Caco-2 (cell line): Measurements from ENCODE around the gene CR2. TPM values are rescaled to one million over a fixed set of nuclear protein-coding genes. Genes with fewer than 3 reads are reported as not detected.
"Not testable (repeated sequence)": the region's sequence is repeated elsewhere in the genome, so short reads cannot be mapped to it uniquely, and the experiment has no call there.

Experiments used
- BruUV-seq: library from RNA; stranded (reverse); fragments of 400-500 nt; replicated peaks from 2 replicates; lab custom pipeline; 2021; lab: Mats Ljungman, UMichigan
- CTCF ChIA-PET: fragments of 300-600 bp; sonication (Branson Sonifier 250); formaldehyde crosslinking; loops from one replicate; lab custom pipeline; 2022; ENCODE audit warnings: antibody characterized with exemption; lab: Charles Lee
- POLR2A ChIA-PET: fragments of 300-600 bp; sonication (Branson Sonifier 250); formaldehyde crosslinking; loops from one replicate; lab custom pipeline; 2022; ENCODE audit warnings: antibody characterized with exemption; lab: Charles Lee
- DNase-seq, 2 experiments: peaks; one replicate each; pipeline versions ENCODE4 v3.0.0 to v3.0.0-alpha.2; 2020 to 2022
- H3K27me3 ChIP-seq: replicated peaks from 2 replicates; pipeline ENCODE4 v1.6.0; 2011; ENCODE audit warnings: low read length; ENCODE audit not compliant: control insufficient read depth, insufficient read depth
- H3K36me3 ChIP-seq: 2 replicates; pipeline ENCODE4 v1.5.1; 2011; ENCODE audit warnings: low read length; ENCODE audit not compliant: control insufficient read depth, insufficient read depth
- H3K4me1 ChIP-seq: fragments of 250-450 bp; sonication (Bioruptor Pico); 2 replicates; pipeline ENCODE4 v1.5.1; 2020; ENCODE audit warnings: mild to moderate bottlenecking
- H3K4me3 ChIP-seq: 2 replicates; pipeline ENCODE4 v1.5.1; 2011; ENCODE audit warnings: low read depth, mild to moderate bottlenecking, control low read depth, low read length
- H3K9me3 ChIP-seq: fragments of 250-450 bp; sonication (Bioruptor Pico); 2 replicates; pipeline ENCODE4 v1.5.1; 2020; ENCODE audit warnings: mild to moderate bottlenecking, moderate library complexity
- H3K27ac Mint-ChIP-seq: one replicate; pipeline ENCODE4 v1.8.0; 2022; ENCODE audit warnings: mixed read lengths; ENCODE audit not compliant: unreplicated experiment
- H3K27me3 Mint-ChIP-seq: one replicate; pipeline ENCODE4 v1.8.0; 2022; ENCODE audit warnings: mixed read lengths; ENCODE audit not compliant: insufficient read depth, unreplicated experiment
- H3K36me3 Mint-ChIP-seq: one replicate; pipeline ENCODE4 v1.8.0; 2022; ENCODE audit warnings: mild to moderate bottlenecking, mixed read lengths; ENCODE audit not compliant: insufficient read depth, unreplicated experiment
- H3K4me1 Mint-ChIP-seq: one replicate; pipeline ENCODE4 v1.8.0; 2022; ENCODE audit warnings: low read depth, mixed read lengths; ENCODE audit not compliant: unreplicated experiment
- H3K4me3 Mint-ChIP-seq: one replicate; pipeline ENCODE4 v1.8.0; 2022; ENCODE audit warnings: mild to moderate bottlenecking, moderate library complexity, mixed read lengths; ENCODE audit not compliant: unreplicated experiment
- H3K9me3 Mint-ChIP-seq: one replicate; pipeline ENCODE4 v1.8.0; 2022; ENCODE audit warnings: mixed read lengths; ENCODE audit not compliant: unreplicated experiment
- CTCF ChIP-seq, 2 experiments: fragments of 200-600 bp in 1 of 2; IDR thresholded peaks; 1 replicate in 1 of 2; 2 replicates in 1 of 2; pipeline versions ENCODE4 v1.5.1 to v1.8.0; 2011 to 2022; ENCODE audit warnings: antibody characterized with exemption in 1 of 2, control low read depth in 1 of 2, inconsistent platforms in 1 of 2, low read depth in 1 of 2, low read length in 1 of 2, mild to moderate bottlenecking in 1 of 2, moderate library complexity in 1 of 2; ENCODE audit not compliant: insufficient read depth in 1 of 2, severe bottlenecking in 1 of 2, unreplicated experiment in 1 of 2
- intact Hi-C: fragments of 100-400 bp; cut with micrococcal nuclease; formaldehyde crosslinking; loops from one replicate; pipeline ENCODE4 v1.10.0; 2022; ENCODE audit not compliant: unreplicated experiment
- total RNA-seq: library from RNA; stranded (reverse); gene quantifications from 2 replicates; pipeline ENCODE4 v1.2.3, GENCODE V29; 2022

The CR2 gene
- total RNA-seq, 1 experiment from 2014 or later: 0.34 TPM

GRCh38 chr1:207519505-207520399 lies 65.6 kb downstream of the CR2 start:
- H3K9me3 Mint-ChIP-seq: no peaks in the 10 kb centered on the region
- no TSS peak for BruUV-seq
- no peaks in the 10 kb centered on the region for H3K9me3 ChIP-seq
- intact Hi-C loops: no loop called here
- H3K36me3 ChIP-seq: no peaks in the 10 kb centered on the region
- no peaks in the 10 kb centered on the region for H3K27me3 ChIP-seq
- no peak for TF ChIP-seq CTCF (IDR thresholded peaks at IDR 0.05; ENCODE audit: insufficient read depth in 1 of 2, low read depth in 1 of 2, low read length in 1 of 2, severe bottlenecking in 1 of 2, unreplicated experiment in 1 of 2)
- H3K4me1 Mint-ChIP-seq: no peaks in the 10 kb centered on the region
- H3K27ac Mint-ChIP-seq: no peak overlapping the region
- ChIA-PET CTCF (no interaction called here), POLR2A (no interaction called here)
- H3K4me1 ChIP-seq: no peaks in the 10 kb centered on the region
- DNase-seq: no peak
- H3K4me3 Mint-ChIP-seq: no peak overlapping the region
- H3K4me3 ChIP-seq: no peak overlapping the region
- H3K36me3 Mint-ChIP-seq: no peaks in the 10 kb centered on the region
- peaks cover 9% of the 10 kb centered on the region for H3K27me3 Mint-ChIP-seq

- intact Hi-C loops, H3K9me3 ChIP-seq, H3K4me1 ChIP-seq, H3K27me3 ChIP-seq, DNase-seq, CTCF ChIA-PET, BruUV-seq, H3K4me1 Mint-ChIP-seq, H3K36me3 ChIP-seq, H3K4me3 Mint-ChIP-seq, POLR2A ChIA-PET, H3K9me3 Mint-ChIP-seq, H3K4me3 ChIP-seq, H3K27ac Mint-ChIP-seq, H3K27me3 Mint-ChIP-seq, H3K36me3 Mint-ChIP-seq: not testable (repeated sequence)
Observed at GRCh38 chr1:207520400-207521345, 66.5 kb downstream of the CR2 start.

GRCh38 chr1:207525239-207525638 lies 71.1 kb downstream of the CR2 start:
- CTCF ChIA-PET, DNase-seq, H3K27me3 ChIP-seq, intact Hi-C loops, H3K4me1 ChIP-seq, H3K27me3 Mint-ChIP-seq, H3K4me1 Mint-ChIP-seq, H3K4me3 ChIP-seq, H3K36me3 Mint-ChIP-seq, POLR2A ChIA-PET, H3K27ac Mint-ChIP-seq, BruUV-seq, H3K9me3 ChIP-seq, H3K36me3 ChIP-seq, H3K9me3 Mint-ChIP-seq, H3K4me3 Mint-ChIP-seq: not testable (repeated sequence)

- H3K4me3 ChIP-seq, CTCF ChIA-PET, H3K4me1 Mint-ChIP-seq, H3K4me1 ChIP-seq, H3K27ac Mint-ChIP-seq, H3K36me3 ChIP-seq, H3K27me3 Mint-ChIP-seq, DNase-seq, intact Hi-C loops, H3K4me3 Mint-ChIP-seq, H3K36me3 Mint-ChIP-seq, POLR2A ChIA-PET, H3K9me3 ChIP-seq, H3K27me3 ChIP-seq, BruUV-seq, H3K9me3 Mint-ChIP-seq: not testable (repeated sequence)
Observed at GRCh38 chr1:207528401-207528800, 74.3 kb downstream of the CR2 start.

- CTCF ChIA-PET, H3K27me3 ChIP-seq, H3K36me3 ChIP-seq, H3K4me3 ChIP-seq, H3K4me1 Mint-ChIP-seq, H3K36me3 Mint-ChIP-seq, H3K9me3 ChIP-seq, H3K27me3 Mint-ChIP-seq, intact Hi-C loops, H3K9me3 Mint-ChIP-seq, BruUV-seq, H3K4me3 Mint-ChIP-seq, H3K4me1 ChIP-seq, H3K27ac Mint-ChIP-seq, DNase-seq, POLR2A ChIA-PET: not testable (repeated sequence)
Observed at GRCh38 chr1:207536263-207536662, 82.1 kb downstream of the CR2 start.
